ENCODE results near the gene P2RX6. TPM values are rescaled to one million over a fixed set of nuclear protein-coding genes. Genes with fewer than 3 reads are reported as not detected.

P2RX6 gene
- polyA plus RNA-seq, 1 of the 3 experiments (the other 2 are of a cell fraction), result 7.1 TPM

GRCh38 chr22:21054046-21054713 is 39.2 kb downstream of the P2RX6 start:
- H2AFZ ChIP-seq (ENCODE audit: low read depth), result no peak overlapping the region
- H3K9ac ChIP-seq, result no peak overlapping the region
- no peaks in the 10 kb centered on the region for H3K36me3 ChIP-seq (replicated peaks in 1 of 2; ENCODE audit: control insufficient read depth in 1 of 2, insufficient read depth in 2 of 2, low read length in 1 of 2)
- no peaks in the 10 kb centered on the region for H3K27me3 ChIP-seq (ENCODE audit: insufficient read depth)
- ChIA-PET CTCF (interaction anchor here (0.7 kb wide), 2 partner anchors 11 to 195 kb away, joined by 3 read pairs; no protein-coding TSS in a partner anchor), POLR2A (no interaction called here)
- no peak overlapping the region for H3K27ac ChIP-seq (ENCODE audit: low read depth in 2 of 2, low read length in 1 of 2)
- TF ChIP-seq EP300 (IDR thresholded peaks at IDR 0.05; ENCODE audit: borderline replicate concordance in 1 of 2, low read depth in 1 of 2, low read length in 1 of 2), result no peak
- TF ChIP-seq FOXJ3 (CRISPR knock-in tag; IDR thresholded peaks at IDR 0.05), result no peak
- no peak for TF ChIP-seq FOXM1 (IDR thresholded peaks at IDR 0.05; ENCODE audit: low read depth)
- no peak for TF ChIP-seq NRF1 (IDR thresholded peaks at IDR 0.05; ENCODE audit: low read depth, low read length)
- TF ChIP-seq ZBTB33 (IDR thresholded peaks at IDR 0.05; ENCODE audit: borderline replicate concordance, low read depth), result no peak
- TF ChIP-seq USF2 (IDR thresholded peaks at IDR 0.05; ENCODE audit: borderline replicate concordance, low read depth, low read length), result no peak
- TF ChIP-seq MEF2A (IDR thresholded peaks at IDR 0.05; ENCODE audit: borderline replicate concordance, low read depth), result no peak
- TF ChIP-seq MXI1 (IDR thresholded peaks at IDR 0.05; ENCODE audit: low read depth, low read length), result no peak
- no peak for TF ChIP-seq REST (IDR thresholded peaks at IDR 0.05; ENCODE audit: low read depth, low read length)
- no peak for TF ChIP-seq USF1 (IDR thresholded peaks at IDR 0.05; ENCODE audit: borderline replicate concordance, low read depth)
- TF ChIP-seq IRF3 (IDR thresholded peaks at IDR 0.05; ENCODE audit: low read depth, low read length), result no peak
- TF ChIP-seq RCOR1 (IDR thresholded peaks at IDR 0.05; ENCODE audit: low read length), result no peak
- no peak for TF ChIP-seq ELF1 (IDR thresholded peaks at IDR 0.05)
- TF ChIP-seq GATA2 (CRISPR knock-in tag; IDR thresholded peaks at IDR 0.05), result no peak
- TF ChIP-seq NFIC (IDR thresholded peaks at IDR 0.05; ENCODE audit: borderline replicate concordance), result no peak
- no peak for TF ChIP-seq CTCF (IDR thresholded peaks at IDR 0.05)
- no peak for TF ChIP-seq MAX (IDR thresholded peaks at IDR 0.05; ENCODE audit: low read depth)
- TF ChIP-seq RFX5 (IDR thresholded peaks at IDR 0.05; ENCODE audit: low read length), result no peak
- no peak overlapping the region for H3K4me3 ChIP-seq (ENCODE audit: low read depth in 2 of 2, low read length in 1 of 2)
- H3K4me1 ChIP-seq (ENCODE audit: control insufficient read depth in 1 of 2, insufficient read depth in 2 of 2, low read depth in 1 of 2, low read length in 1 of 2), result no peaks in the 10 kb centered on the region
- no peaks in the 10 kb centered on the region for H4K20me1 ChIP-seq (ENCODE audit: insufficient read depth)
- DNase-seq, result no peak
- 85% methylated on average over 12 of the region's 15 CpGs for WGBS (ENCODE audit: low lambda C conversion rate)
- no peaks in the 10 kb centered on the region for H3K9me2 ChIP-seq
- H3K79me2 ChIP-seq (ENCODE audit: insufficient read depth), result no peaks in the 10 kb centered on the region
- no peaks in the 10 kb centered on the region for H3K9me3 ChIP-seq
- no peaks in the 10 kb centered on the region for H3F3A ChIP-seq (replicated peaks; ENCODE audit: insufficient read depth)
- no peak overlapping the region for H3K4me2 ChIP-seq

All from SK-N-SH (cell line).